HEK293 (cell line): ENCODE data around the gene KIF4A.

Source experiments
- CTCF ChIA-PET: fragments of 350-600 bp; formaldehyde crosslinking; extraction: SDS; loops from one replicate; lab custom pipeline; 2021; ENCODE audit warnings: antibody characterized with exemption; lab: Yijun Ruan, JAX
- POLR2A ChIA-PET: fragments of 300-600 bp; formaldehyde crosslinking; extraction: SDS; loops from one replicate; lab custom pipeline; 2020; ENCODE audit warnings: antibody characterized with exemption, inconsistent platforms; lab: Yijun Ruan, JAX
- H3K27ac ChIP-seq: fragments of 200-500 bp; sonication (Bioruptor generic); 2 replicates; pipeline ENCODE4 v1.5.1; 2014; ENCODE audit warnings: low read depth, low read length, control low read depth, inconsistent platforms; ENCODE audit errors: extremely low read depth
- H3K36me3 ChIP-seq, 2 experiments: fragments of 200-500 bp in 1 of 2; sonication (Bioruptor generic) in 1 of 2; 1 replicate in 1 of 2; 2 replicates in 1 of 2; pipeline ENCODE4 v1.5.1; 2014 to 2017; ENCODE audit warnings: inconsistent platforms in 2 of 2, low read length in 2 of 2; ENCODE audit not compliant: control insufficient read depth in 2 of 2, insufficient read depth in 1 of 2
- H3K4me1 ChIP-seq: fragments of 200-500 bp; sonication (Bioruptor generic); 2 replicates; pipeline ENCODE4 v1.5.1; 2014; ENCODE audit warnings: mild to moderate bottlenecking, low read length, inconsistent platforms; ENCODE audit not compliant: control insufficient read depth, insufficient read depth
- H3K4me3 ChIP-seq: 2 replicates; pipeline ENCODE4 v1.5.1; 2011; ENCODE audit warnings: low read depth, mild to moderate bottlenecking, control low read depth, low read length, moderate library complexity
- H3K9me3 ChIP-seq: fragments of 200-500 bp; sonication (Bioruptor generic); 2 replicates; pipeline ENCODE4 v1.5.1; 2014; ENCODE audit warnings: low read depth, low read length, inconsistent platforms; ENCODE audit not compliant: control insufficient read depth, insufficient read depth
- EGR2 ChIP-seq: fragments of 450-650 bp; formaldehyde crosslinking; IDR thresholded peaks from 2 replicates; pipeline ENCODE4 v1.5.1; 2016; ENCODE audit warnings: low read depth, missing biosample characterization, missing genetic modification characterization
- MYNN ChIP-seq: fragments of 450-650 bp; formaldehyde crosslinking; IDR thresholded peaks from 2 replicates; pipeline ENCODE4 v1.5.1; 2016; ENCODE audit warnings: missing biosample characterization, missing genetic modification characterization, borderline replicate concordance
- REPIN1 ChIP-seq: fragments of 450-650 bp; formaldehyde crosslinking; IDR thresholded peaks from 2 replicates; pipeline ENCODE4 v1.5.1; 2017; ENCODE audit warnings: missing biosample characterization, missing genetic modification characterization, low read depth
- ZBTB48 ChIP-seq: fragments of 450-650 bp; formaldehyde crosslinking; IDR thresholded peaks from 2 replicates; pipeline ENCODE4 v1.5.1; 2016; ENCODE audit warnings: missing biosample characterization, missing genetic modification characterization
- ZBTB6 ChIP-seq: fragments of 450-650 bp; formaldehyde crosslinking; IDR thresholded peaks from 2 replicates; pipeline ENCODE4 v1.5.1; 2017; ENCODE audit warnings: missing biosample characterization, missing genetic modification characterization
- ZFHX2 ChIP-seq: fragments of 450-650 bp; formaldehyde crosslinking; conservative IDR thresholded peaks from 2 replicates; pipeline ENCODE4 v1.5.1; 2016; ENCODE audit warnings: missing biosample characterization, missing genetic modification characterization
- ZNF239 ChIP-seq: fragments of 450-650 bp; formaldehyde crosslinking; IDR thresholded peaks from 2 replicates; pipeline ENCODE4 v1.5.1; 2016; ENCODE audit warnings: missing biosample characterization, missing genetic modification characterization
- ZNF341 ChIP-seq: fragments of 450-650 bp; formaldehyde crosslinking; IDR thresholded peaks from 2 replicates; pipeline ENCODE4; 2016; ENCODE audit warnings: low read depth, missing biosample characterization, missing genetic modification characterization
- ZNF366 ChIP-seq: fragments of 450-650 bp; formaldehyde crosslinking; conservative IDR thresholded peaks from 2 replicates; pipeline ENCODE4 v1.5.1; 2016; ENCODE audit warnings: missing biosample characterization, missing genetic modification characterization
- ZNF37A ChIP-seq: fragments of 450-650 bp; IDR thresholded peaks from 2 replicates; pipeline ENCODE4 v1.5.1; 2018; ENCODE audit warnings: missing biosample characterization, missing genetic modification characterization
- ZNF580 ChIP-seq: fragments of 450-650 bp; formaldehyde crosslinking; IDR thresholded peaks from 2 replicates; pipeline ENCODE4 v1.5.1; 2016; ENCODE audit warnings: missing biosample characterization, missing genetic modification characterization
- ZNF654 ChIP-seq: fragments of 450-650 bp; formaldehyde crosslinking; IDR thresholded peaks from 2 replicates; pipeline ENCODE4 v1.5.1; 2016; ENCODE audit warnings: low read depth, missing biosample characterization, missing genetic modification characterization
- ZNF747 ChIP-seq: fragments of 450-650 bp; formaldehyde crosslinking; IDR thresholded peaks from 2 replicates; pipeline ENCODE4 v1.5.1; 2016; ENCODE audit warnings: missing biosample characterization, missing genetic modification characterization
- ZNF777 ChIP-seq: fragments of 450-650 bp; formaldehyde crosslinking; IDR thresholded peaks from 2 replicates; pipeline ENCODE4 v1.5.1; 2017; ENCODE audit warnings: missing biosample characterization, missing genetic modification characterization, borderline replicate concordance
- TF ChIP-seq, protein P1 (sequence below): fragments of 450-650 bp; formaldehyde crosslinking; IDR thresholded peaks from 2 replicates; pipeline ENCODE4 v1.5.1; 2016; ENCODE audit warnings: missing biosample characterization, missing genetic modification characterization, borderline replicate concordance
- TF ChIP-seq, protein P2 (sequence below): fragments of 450-650 bp; formaldehyde crosslinking; IDR thresholded peaks from 2 replicates; pipeline ENCODE4 v1.5.1; 2016; ENCODE audit warnings: missing biosample characterization, missing genetic modification characterization
- TF ChIP-seq, protein P3 (sequence below): IDR thresholded peaks from 2 replicates; pipeline ENCODE4 v1.6.1; 2011; ENCODE audit warnings: mild to moderate bottlenecking, low read depth, low read length, borderline replicate concordance

The KIF4A gene

GRCh38 chrX:70437921-70438665, 148.2 kb downstream of the KIF4A start:
- TF ChIP-seq MYNN (tag by site-specific recombination) = no peak
- TF ChIP-seq ZNF239 (tag by site-specific recombination) = peak; percentile 83
- no peaks in the 10 kb centered on the region for H3K36me3 ChIP-seq
- H3K9me3 ChIP-seq = no peaks in the 10 kb centered on the region
- POLR2A ChIA-PET = no interaction called here
- no peak overlapping the region for H3K27ac ChIP-seq
- CTCF ChIA-PET = no interaction called here
- H3K4me1 ChIP-seq = peaks cover 2% of the 10 kb centered on the region; the same call in 1 of the 2 replicates
- H3K4me3 ChIP-seq = no peak overlapping the region

GRCh38 chrX:70439016-70439415, 149.1 kb downstream of the KIF4A start:
- H3K9me3 ChIP-seq = no peaks in the 10 kb centered on the region
- H3K4me1 ChIP-seq = no peaks in the 10 kb centered on the region
- POLR2A ChIA-PET = no interaction called here
- H3K27ac ChIP-seq = no peak overlapping the region
- TF ChIP-seq ZNF777 (no peak), ZNF654 (tag by site-specific recombination) (no peak), REPIN1 (no peak)
- no peak overlapping the region for H3K4me3 ChIP-seq
- H3K36me3 ChIP-seq = no peaks in the 10 kb centered on the region
- CTCF ChIA-PET = no interaction called here

GRCh38 chrX:70442224-70442623, 152.3 kb downstream of the KIF4A start:
- POLR2A ChIA-PET = no interaction called here
- no peak overlapping the region for H3K4me3 ChIP-seq
- no peak overlapping the region for H3K27ac ChIP-seq
- no peaks in the 10 kb centered on the region for H3K9me3 ChIP-seq
- TF ChIP-seq ZNF747 (tag by site-specific recombination) (no peak), ZNF366 (tag by site-specific recombination) (0 out of 2 replicates have a peak, but pooled peaks have one; percentile 34), ZFHX2 (peak; percentile 78), EGR2 (peak; percentile 75), ZNF341 (peak; percentile 30; the same call in 1 of the 2 replicates)
- TF ChIP-seq, protein P1, sequence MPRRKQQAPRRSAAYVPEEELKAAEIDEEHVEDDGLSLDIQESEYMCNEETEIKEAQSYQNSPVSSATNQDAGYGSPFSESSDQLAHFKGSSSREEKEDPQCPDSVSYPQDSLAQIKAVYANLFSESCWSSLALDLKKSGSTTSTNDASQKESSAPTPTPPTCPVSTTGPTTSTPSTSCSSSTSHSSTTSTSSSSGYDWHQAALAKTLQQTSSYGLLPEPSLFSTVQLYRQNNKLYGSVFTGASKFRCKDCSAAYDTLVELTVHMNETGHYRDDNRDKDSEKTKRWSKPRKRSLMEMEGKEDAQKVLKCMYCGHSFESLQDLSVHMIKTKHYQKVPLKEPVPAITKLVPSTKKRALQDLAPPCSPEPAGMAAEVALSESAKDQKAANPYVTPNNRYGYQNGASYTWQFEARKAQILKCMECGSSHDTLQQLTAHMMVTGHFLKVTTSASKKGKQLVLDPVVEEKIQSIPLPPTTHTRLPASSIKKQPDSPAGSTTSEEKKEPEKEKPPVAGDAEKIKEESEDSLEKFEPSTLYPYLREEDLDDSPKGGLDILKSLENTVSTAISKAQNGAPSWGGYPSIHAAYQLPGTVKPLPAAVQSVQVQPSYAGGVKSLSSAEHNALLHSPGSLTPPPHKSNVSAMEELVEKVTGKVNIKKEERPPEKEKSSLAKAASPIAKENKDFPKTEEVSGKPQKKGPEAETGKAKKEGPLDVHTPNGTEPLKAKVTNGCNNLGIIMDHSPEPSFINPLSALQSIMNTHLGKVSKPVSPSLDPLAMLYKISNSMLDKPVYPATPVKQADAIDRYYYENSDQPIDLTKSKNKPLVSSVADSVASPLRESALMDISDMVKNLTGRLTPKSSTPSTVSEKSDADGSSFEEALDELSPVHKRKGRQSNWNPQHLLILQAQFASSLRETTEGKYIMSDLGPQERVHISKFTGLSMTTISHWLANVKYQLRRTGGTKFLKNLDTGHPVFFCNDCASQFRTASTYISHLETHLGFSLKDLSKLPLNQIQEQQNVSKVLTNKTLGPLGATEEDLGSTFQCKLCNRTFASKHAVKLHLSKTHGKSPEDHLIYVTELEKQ (tag by site-specific recombination) = no peak
- CTCF ChIA-PET = interaction anchor here (0.8 to 0.9 kb wide), 2 partner anchors 10 to 34 kb away, joined by 3 read pairs; no protein-coding TSS in a partner anchor
- H3K36me3 ChIP-seq = no peaks in the 10 kb centered on the region
- H3K4me1 ChIP-seq = no peaks in the 10 kb centered on the region

- Histone ChIP-seq H3K36me3 (no peaks in the 10 kb centered on the region), H3K9me3 (no peaks in the 10 kb centered on the region), H3K4me1 (no peaks in the 10 kb centered on the region), H3K4me3 (no peak within 1 kb of the TSS), H3K27ac (no peak within 1 kb of the TSS)
- ChIA-PET CTCF (interaction anchor here (1.2 kb wide), 1 partner anchor 10 kb away, joined by 5 read pairs; no protein-coding TSS in a partner anchor), POLR2A (no interaction called here)
- TF ChIP-seq ZNF580 (tag by site-specific recombination) = no peak
- TF ChIP-seq, protein P2, sequence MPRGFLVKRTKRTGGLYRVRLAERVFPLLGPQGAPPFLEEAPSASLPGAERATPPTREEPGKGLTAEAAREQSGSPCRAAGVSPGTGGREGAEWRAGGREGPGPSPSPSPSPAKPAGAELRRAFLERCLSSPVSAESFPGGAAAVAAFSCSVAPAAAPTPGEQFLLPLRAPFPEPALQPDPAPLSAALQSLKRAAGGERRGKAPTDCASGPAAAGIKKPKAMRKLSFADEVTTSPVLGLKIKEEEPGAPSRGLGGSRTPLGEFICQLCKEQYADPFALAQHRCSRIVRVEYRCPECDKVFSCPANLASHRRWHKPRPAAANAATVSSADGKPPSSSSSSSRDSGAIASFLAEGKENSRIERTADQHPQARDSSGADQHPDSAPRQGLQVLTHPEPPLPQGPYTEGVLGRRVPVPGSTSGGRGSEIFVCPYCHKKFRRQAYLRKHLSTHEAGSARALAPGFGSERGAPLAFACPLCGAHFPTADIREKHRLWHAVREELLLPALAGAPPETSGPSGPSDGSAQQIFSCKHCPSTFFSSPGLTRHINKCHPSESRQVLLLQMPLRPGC (tag by site-specific recombination) = no peak
- TF ChIP-seq ZBTB6 (tag by site-specific recombination) = no peak
- TF ChIP-seq ZBTB48 (tag by site-specific recombination) = peak; percentile 56; the same call in 1 of the 2 replicates
- no peak for TF ChIP-seq ZNF37A (tag by site-specific recombination)
- TF ChIP-seq, protein P3, sequence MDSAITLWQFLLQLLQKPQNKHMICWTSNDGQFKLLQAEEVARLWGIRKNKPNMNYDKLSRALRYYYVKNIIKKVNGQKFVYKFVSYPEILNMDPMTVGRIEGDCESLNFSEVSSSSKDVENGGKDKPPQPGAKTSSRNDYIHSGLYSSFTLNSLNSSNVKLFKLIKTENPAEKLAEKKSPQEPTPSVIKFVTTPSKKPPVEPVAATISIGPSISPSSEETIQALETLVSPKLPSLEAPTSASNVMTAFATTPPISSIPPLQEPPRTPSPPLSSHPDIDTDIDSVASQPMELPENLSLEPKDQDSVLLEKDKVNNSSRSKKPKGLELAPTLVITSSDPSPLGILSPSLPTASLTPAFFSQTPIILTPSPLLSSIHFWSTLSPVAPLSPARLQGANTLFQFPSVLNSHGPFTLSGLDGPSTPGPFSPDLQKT = no peak
Observed at GRCh38 chrX:70444326-70444945, 154.5 kb downstream of the KIF4A start, which contains the start of gene DLG3. TSS of gene DLG3 (plus strand) at chrX:70444835. CDS start at chrX:70445202, 367 bp downstream.
